BE2C (cell line): ENCODE data around the gene CNTLN.
"Not testable (repeated sequence)": the region's sequence is repeated elsewhere in the genome, so short reads cannot be mapped to it uniquely, and the experiment has no call there.

Experiments
- DNase-seq: peaks from one replicate; pipeline ENCODE4 v3.0.0-alpha.2; 2020
- H3K27me3 ChIP-seq: fragments of 250-450 bp; sonication (Bioruptor Pico); 2 replicates; pipeline ENCODE4 v1.5.1; 2020; ENCODE audit warnings: mild to moderate bottlenecking
- H3K36me3 ChIP-seq: fragments of 250-450 bp; sonication (Bioruptor Pico); 2 replicates; pipeline ENCODE4 v1.5.1; 2020; ENCODE audit warnings: mild to moderate bottlenecking
- H3K4me1 ChIP-seq: fragments of 250-450 bp; sonication (Bioruptor Pico); 2 replicates; pipeline ENCODE4 v1.5.1; 2020
- H3K4me3 ChIP-seq: 2 replicates; pipeline ENCODE4 v1.5.1; 2011; ENCODE audit warnings: low read depth, low read length
- H3K9me3 ChIP-seq: fragments of 250-450 bp; sonication (Bioruptor Pico); 2 replicates; pipeline ENCODE4 v1.5.1; 2020
- TF ChIP-seq, protein P1 (sequence below): IDR thresholded peaks from 2 replicates; pipeline ENCODE4 v1.5.1; 2012; ENCODE audit warnings: mild to moderate bottlenecking, low read depth, low read length

Gene CNTLN

GRCh38 chr9:17166346-17166745 lies 31.5 kb downstream of the CNTLN start:
- Histone ChIP-seq H3K4me3 (no peak overlapping the region), H3K9me3 (no peaks in the 10 kb centered on the region), H3K36me3 (no peaks in the 10 kb centered on the region), H3K27me3 (no peaks in the 10 kb centered on the region), H3K4me1 (no peaks in the 10 kb centered on the region)
- DNase-seq, result no peak
- TF ChIP-seq, protein P1, sequence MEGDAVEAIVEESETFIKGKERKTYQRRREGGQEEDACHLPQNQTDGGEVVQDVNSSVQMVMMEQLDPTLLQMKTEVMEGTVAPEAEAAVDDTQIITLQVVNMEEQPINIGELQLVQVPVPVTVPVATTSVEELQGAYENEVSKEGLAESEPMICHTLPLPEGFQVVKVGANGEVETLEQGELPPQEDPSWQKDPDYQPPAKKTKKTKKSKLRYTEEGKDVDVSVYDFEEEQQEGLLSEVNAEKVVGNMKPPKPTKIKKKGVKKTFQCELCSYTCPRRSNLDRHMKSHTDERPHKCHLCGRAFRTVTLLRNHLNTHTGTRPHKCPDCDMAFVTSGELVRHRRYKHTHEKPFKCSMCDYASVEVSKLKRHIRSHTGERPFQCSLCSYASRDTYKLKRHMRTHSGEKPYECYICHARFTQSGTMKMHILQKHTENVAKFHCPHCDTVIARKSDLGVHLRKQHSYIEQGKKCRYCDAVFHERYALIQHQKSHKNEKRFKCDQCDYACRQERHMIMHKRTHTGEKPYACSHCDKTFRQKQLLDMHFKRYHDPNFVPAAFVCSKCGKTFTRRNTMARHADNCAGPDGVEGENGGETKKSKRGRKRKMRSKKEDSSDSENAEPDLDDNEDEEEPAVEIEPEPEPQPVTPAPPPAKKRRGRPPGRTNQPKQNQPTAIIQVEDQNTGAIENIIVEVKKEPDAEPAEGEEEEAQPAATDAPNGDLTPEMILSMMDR, result no peak

DNA sequence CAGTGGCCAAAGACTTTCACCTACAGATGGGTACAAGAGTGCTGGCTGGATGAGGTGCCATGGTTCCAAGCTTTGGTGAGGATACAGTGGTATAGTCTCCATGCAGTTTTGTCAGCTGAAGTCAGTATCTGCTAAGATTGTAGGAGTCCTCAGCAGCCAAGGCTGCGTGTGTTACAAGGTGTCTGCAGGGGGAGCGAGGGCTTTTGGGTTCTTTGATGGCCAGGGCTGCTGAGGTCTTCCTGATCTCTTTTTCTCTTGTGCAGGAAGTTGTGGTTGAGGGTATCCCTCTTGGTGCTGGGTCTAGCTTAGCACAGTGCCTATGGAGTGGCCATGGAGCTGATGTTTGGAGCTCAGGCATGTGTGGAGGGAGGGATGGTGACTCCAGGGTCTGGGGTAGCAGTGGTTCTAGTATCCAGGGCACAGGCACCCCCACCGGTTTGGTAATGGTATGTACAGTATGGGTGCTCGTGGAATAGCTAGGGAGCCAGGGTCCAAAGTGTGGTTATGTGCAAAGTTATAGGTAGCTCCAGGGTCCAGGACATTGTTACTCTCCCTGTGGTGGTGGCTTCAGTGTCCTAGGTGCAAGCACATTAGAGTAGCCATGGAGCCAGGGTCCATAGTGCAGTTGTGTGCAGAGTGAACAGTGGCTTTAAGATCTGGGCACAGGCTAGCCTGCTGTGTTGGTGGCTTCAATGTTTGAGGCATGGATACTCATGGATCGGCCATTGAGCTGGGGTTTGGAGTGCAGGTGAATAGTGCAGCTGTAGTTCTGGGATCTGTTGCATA lies 36.7 kb downstream of the CNTLN start:
- TF ChIP-seq, protein P1, result no peak
- DNase-seq, result no peak
- H3K4me3 ChIP-seq, result no peak overlapping the region

DNA sequence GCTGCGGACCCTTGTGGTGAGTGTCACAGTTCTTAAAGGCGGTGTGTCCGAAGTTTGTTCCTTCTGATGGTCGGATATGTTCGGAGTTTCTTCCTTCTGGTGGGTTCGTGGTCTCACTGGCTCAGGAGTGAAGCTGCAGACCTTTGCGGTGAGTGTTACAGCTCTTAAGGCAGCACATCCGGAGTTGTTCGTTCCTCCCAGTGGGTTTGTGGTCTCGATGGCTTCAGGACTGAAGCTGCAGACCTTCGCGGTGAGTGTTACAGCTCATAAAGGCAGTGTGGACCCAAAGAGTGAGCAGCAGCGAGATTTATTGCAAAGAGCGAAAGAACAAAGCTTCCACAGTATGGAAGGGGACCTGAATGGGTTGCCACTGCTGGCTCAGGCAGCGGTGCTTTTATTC lies 42.7 kb downstream of the CNTLN start:
- H3K4me1 ChIP-seq, result not testable (repeated sequence)

More for the DNA sequence above, 36.7 kb downstream of the CNTLN start:
- Histone ChIP-seq H3K36me3 (no peaks in the 10 kb centered on the region), H3K9me3 (no peaks in the 10 kb centered on the region), H3K4me1 (no peaks in the 10 kb centered on the region), H3K27me3 (no peaks in the 10 kb centered on the region)

DNA sequence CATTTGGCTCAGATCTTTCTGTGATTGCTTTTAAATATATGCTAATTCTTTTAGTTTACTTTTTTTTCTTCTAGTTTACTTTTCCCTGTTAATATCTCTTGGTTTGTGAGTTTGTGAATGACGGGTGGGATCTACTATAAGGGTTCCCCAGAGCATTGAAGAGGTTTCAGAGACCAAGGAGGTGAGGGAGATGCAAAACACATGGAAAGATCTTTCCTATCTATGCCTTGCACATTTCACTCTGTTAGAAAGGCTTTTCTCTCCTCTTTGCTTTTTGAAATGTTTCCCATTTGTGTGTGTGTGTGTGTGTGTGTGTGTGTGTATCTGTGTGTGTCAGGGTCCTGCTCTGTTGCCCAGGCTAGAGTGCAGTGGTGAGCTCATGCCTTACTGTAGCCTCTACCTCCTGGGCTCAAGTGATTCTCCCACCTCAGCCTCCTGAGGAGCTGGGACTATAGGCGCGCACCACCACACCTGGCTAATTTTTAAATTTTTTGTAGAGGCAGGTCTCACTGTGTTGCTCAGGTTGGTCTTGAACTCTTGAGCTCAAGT lies 50.7 kb downstream of the CNTLN start:
- TF ChIP-seq, protein P1, result no peak
- H3K27me3 ChIP-seq, result no peaks in the 10 kb centered on the region
- no peaks in the 10 kb centered on the region; the same call in none of the 2 replicates for H3K4me1 ChIP-seq
- DNase-seq, result no peak
- no peaks in the 10 kb centered on the region for H3K36me3 ChIP-seq
- H3K9me3 ChIP-seq, result no peaks in the 10 kb centered on the region
- no peak overlapping the region for H3K4me3 ChIP-seq

More for the DNA sequence above, 42.7 kb downstream of the CNTLN start:
- not testable (repeated sequence) for DNase-seq, H3K36me3 ChIP-seq, H3K9me3 ChIP-seq, H3K4me3 ChIP-seq, H3K27me3 ChIP-seq

- no peaks in the 10 kb centered on the region for H3K9me3 ChIP-seq
- TF ChIP-seq, protein P1, result no peak
- H3K27me3 ChIP-seq, result no peaks in the 10 kb centered on the region
- H3K36me3 ChIP-seq, result no peaks in the 10 kb centered on the region
- no peak for DNase-seq
- H3K4me1 ChIP-seq, result no peaks in the 10 kb centered on the region
- H3K4me3 ChIP-seq, result no peak overlapping the region
Measured at GRCh38 chr9:17191082-17191481, 56.2 kb downstream of the CNTLN start.

DNA sequence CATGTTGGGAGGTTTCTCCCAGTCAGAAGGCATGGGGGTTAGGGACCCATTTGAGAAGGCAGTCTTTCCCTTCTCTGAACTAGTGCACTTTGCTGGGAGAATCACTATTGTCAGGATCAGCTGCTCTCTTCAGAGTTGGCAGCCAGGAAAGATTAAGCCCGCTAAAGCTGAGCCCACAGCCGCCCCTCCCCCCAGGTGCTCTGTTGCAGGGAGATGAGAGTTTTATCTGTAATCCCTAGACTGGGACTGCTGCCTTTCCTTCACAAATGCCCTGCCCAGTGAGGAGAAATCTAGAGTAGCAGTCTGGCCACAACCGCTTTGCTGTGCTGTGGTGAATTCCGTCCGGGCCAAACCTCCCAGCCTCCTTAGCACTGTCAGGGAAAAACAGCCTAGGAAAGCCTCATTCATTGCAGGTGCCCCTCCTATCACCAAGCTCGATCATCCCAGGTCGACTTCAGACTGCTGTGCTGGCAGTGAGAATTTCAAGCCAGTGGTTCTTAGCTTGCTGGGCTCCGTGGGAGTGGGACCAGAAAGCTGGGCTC lies 69.8 kb downstream of the CNTLN start:
- peak; percentile 81 for DNase-seq
- no peaks in the 10 kb centered on the region for H3K27me3 ChIP-seq
- H3K36me3 ChIP-seq, result no peaks in the 10 kb centered on the region
- TF ChIP-seq, protein P1, result no peak
- peaks cover 6% of the 10 kb centered on the region for H3K4me1 ChIP-seq
- peak overlapping the region; percentile 50 for H3K4me3 ChIP-seq
- H3K9me3 ChIP-seq, result no peaks in the 10 kb centered on the region
